ENCODE data around the gene ASS1.

The ASS1 gene

GRCh38 chr9:130513078-130513477 is 68.3 kb downstream of the ASS1 start:
- H3K4me3 ChIP-seq (ENCODE audit: low read depth, low read length): no peak overlapping the region
- TF ChIP-seq CTCF (conservative IDR thresholded peaks at IDR 0.05; ENCODE audit: low read depth, low read length): no peak
- DNase-seq (ENCODE audit: low read depth): no peak

- no peak for DNase-seq (ENCODE audit: low read depth)
- no peak overlapping the region for H3K4me3 ChIP-seq (ENCODE audit: low read depth, low read length)
- no peak for TF ChIP-seq CTCF (conservative IDR thresholded peaks at IDR 0.05; ENCODE audit: low read depth, low read length)
Measured at GRCh38 chr9:130518233-130518632, 73.5 kb downstream of the ASS1 start.

- no peak for DNase-seq (ENCODE audit: low read depth)
- no peak for TF ChIP-seq CTCF (conservative IDR thresholded peaks at IDR 0.05; ENCODE audit: low read depth, low read length)
- no peak overlapping the region for H3K4me3 ChIP-seq (ENCODE audit: low read depth, low read length)
Measured at GRCh38 chr9:130518943-130519799, 74.4 kb downstream of the ASS1 start.

- DNase-seq (ENCODE audit: low read depth): no peak
- TF ChIP-seq CTCF (conservative IDR thresholded peaks at IDR 0.05; ENCODE audit: low read depth, low read length): no peak
- no peak overlapping the region for H3K4me3 ChIP-seq (ENCODE audit: low read depth, low read length)
Measured at GRCh38 chr9:130519927-130520326, 75.2 kb downstream of the ASS1 start.

- no peak for DNase-seq (ENCODE audit: low read depth)
- H3K4me3 ChIP-seq (ENCODE audit: low read depth, low read length): no peak overlapping the region
- TF ChIP-seq CTCF (conservative IDR thresholded peaks at IDR 0.05; ENCODE audit: low read depth, low read length): no peak
Measured at GRCh38 chr9:130521715-130522114, 77.0 kb downstream of the ASS1 start.

GRCh38 chr9:130522233-130522808 is 77.6 kb downstream of the ASS1 start:
- no peak overlapping the region for H3K4me3 ChIP-seq (ENCODE audit: low read depth, low read length)
- TF ChIP-seq CTCF (conservative IDR thresholded peaks at IDR 0.05; ENCODE audit: low read depth, low read length): no peak
- DNase-seq (ENCODE audit: low read depth): no peak

GRCh38 chr9:130523921-130524320 is 79.2 kb downstream of the ASS1 start:
- DNase-seq (ENCODE audit: low read depth): no peak
- no peak overlapping the region for H3K4me3 ChIP-seq (ENCODE audit: low read depth, low read length)
- TF ChIP-seq CTCF (conservative IDR thresholded peaks at IDR 0.05; ENCODE audit: low read depth, low read length): no peak

Measured in choroid plexus epithelial cell (primary cell).